ENCODE measurements around the gene MYLK4. TPM values are rescaled to one million over a fixed set of nuclear protein-coding genes. Genes with fewer than 3 reads are reported as not detected.
"Not testable (repeated sequence)": the region's sequence is repeated elsewhere in the genome, so short reads cannot be mapped to it uniquely, and the experiment has no call there.

MYLK4 gene
- total RNA-seq, 1 donor from 2014 or later: 0.65 TPM

DNA sequence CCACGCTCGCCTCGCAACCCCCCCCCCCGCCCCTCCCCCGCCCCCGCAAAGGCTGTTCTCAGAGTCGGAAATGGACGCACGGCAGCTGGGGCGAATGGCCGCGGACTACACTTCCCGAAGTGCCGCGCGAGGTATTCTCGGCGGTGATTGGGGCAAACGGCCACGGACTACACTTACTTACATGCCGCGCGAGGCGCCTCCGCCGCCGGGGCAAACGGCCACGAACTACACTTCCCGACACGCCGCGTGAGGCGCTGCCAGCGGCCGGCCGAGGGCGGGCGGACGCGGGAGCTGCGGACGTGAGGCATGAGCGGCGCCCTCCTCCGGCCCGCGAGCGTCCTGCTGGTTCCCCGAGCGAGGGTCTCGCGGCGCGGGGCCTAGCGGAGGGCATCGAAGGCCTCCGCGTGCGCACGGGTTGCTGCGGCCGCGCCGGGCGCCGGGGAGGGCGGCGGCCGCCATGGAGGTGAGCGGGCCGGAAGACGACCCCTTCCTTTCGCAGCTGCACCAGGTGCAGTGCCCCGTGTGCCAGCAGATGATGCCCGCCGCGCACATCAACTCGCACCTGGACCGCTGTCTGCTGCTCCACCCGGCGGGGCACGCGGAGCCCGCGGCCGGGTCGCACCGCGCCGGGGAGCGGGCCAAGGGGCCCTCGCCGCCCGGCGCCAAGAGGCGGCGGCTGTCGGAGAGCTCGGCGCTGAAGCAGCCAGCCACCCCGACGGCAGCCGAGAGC, 14.6 kb upstream of the MYLK4 start, which contains the start of gene WRNIP1:
TSS of gene WRNIP1 (plus strand) at position 228 of the 730 bp plus-strand sequence. CDS start at position 458, 230 bp downstream.
- Mint-ChIP-seq H3K27ac (peak within 1 kb of the TSS; percentile 95), H3K27me3 (no peaks in the 10 kb centered on the region), H3K9me3 (no peaks in the 10 kb centered on the region), H3K4me3 (peak within 1 kb of the TSS; percentile 91), H3K4me1 (ENCODE audit: unreplicated experiment) (peaks cover 37% of the 10 kb centered on the region), H3K36me3 (peaks cover 8% of the 10 kb centered on the region)
- peak; percentile 75 for TF ChIP-seq CTCF (conservative IDR thresholded peaks at IDR 0.05)
- peak; percentile 98 for DNase-seq (ENCODE audit: extremely low spot score, unreplicated experiment)

- H3K4me1 Mint-ChIP-seq (ENCODE audit: unreplicated experiment): peaks cover 30% of the 10 kb centered on the region
- H3K27me3 Mint-ChIP-seq: no peaks in the 10 kb centered on the region
- TF ChIP-seq CTCF (conservative IDR thresholded peaks at IDR 0.05): no peak
- no peaks in the 10 kb centered on the region for H3K9me3 Mint-ChIP-seq
- peak overlapping the region; percentile 91 for H3K4me3 Mint-ChIP-seq
- H3K27ac Mint-ChIP-seq: peak overlapping the region; percentile 95
- H3K36me3 Mint-ChIP-seq: peaks cover 4% of the 10 kb centered on the region
- DNase-seq (ENCODE audit: extremely low spot score, unreplicated experiment): no peak
These were observed 14.0 kb upstream of the MYLK4 start for GRCh38 chr6:2764610-2765165.

- TF ChIP-seq CTCF (conservative IDR thresholded peaks at IDR 0.05): no peak
- H3K27ac Mint-ChIP-seq: peak overlapping the region; percentile 95
These were observed 13.3 kb upstream of the MYLK4 start for GRCh38 chr6:2763876-2764540.

GRCh38 chr6:2763345-2763841, 12.7 kb upstream of the MYLK4 start:
- Mint-ChIP-seq H3K4me1 (ENCODE audit: unreplicated experiment) (peaks cover 24% of the 10 kb centered on the region), H3K36me3 (peaks cover under 1% of the 10 kb centered on the region), H3K9me3 (no peaks in the 10 kb centered on the region), H3K4me3 (no peak overlapping the region), H3K27ac (no peak overlapping the region), H3K27me3 (no peaks in the 10 kb centered on the region)
- TF ChIP-seq CTCF (conservative IDR thresholded peaks at IDR 0.05): no peak
- no peak for DNase-seq (ENCODE audit: extremely low spot score, unreplicated experiment)

More at GRCh38 chr6:2763876-2764540, 13.3 kb upstream of the MYLK4 start:
- Mint-ChIP-seq H3K4me3 (peak overlapping the region; percentile 91), H3K36me3 (peaks cover 4% of the 10 kb centered on the region), H3K27me3 (no peaks in the 10 kb centered on the region), H3K4me1 (ENCODE audit: unreplicated experiment) (peaks cover 30% of the 10 kb centered on the region), H3K9me3 (no peaks in the 10 kb centered on the region)
- DNase-seq (ENCODE audit: extremely low spot score, unreplicated experiment): no peak

DNA sequence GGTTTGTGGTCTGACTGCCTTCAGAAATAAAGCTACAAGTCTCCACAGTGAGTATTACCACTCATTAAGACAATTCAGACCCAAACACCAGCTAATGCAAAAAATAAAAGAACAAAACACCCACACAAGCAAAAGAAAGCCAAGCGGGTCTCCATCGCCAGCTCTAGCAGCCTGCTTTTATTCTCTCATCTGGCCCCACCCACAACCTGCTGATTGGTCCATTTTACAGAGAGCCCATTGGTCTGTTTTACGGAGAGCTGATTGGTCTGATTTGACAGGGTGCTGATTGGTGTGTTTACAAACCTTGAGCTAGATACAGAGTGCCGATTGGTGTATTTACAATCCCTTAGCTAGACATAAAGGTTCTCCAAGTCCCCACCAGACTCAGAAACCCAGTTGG, 12.1 kb upstream of the MYLK4 start:
- H3K27ac Mint-ChIP-seq; H3K4me3 Mint-ChIP-seq; H3K36me3 Mint-ChIP-seq; DNase-seq (ENCODE audit: extremely low spot score, unreplicated experiment); H3K9me3 Mint-ChIP-seq; H3K27me3 Mint-ChIP-seq: not testable (repeated sequence)
- peaks cover 19% of the 10 kb centered on the region for H3K4me1 Mint-ChIP-seq (ENCODE audit: unreplicated experiment)

Data from type B pancreatic cell (in vitro differentiated cells).